LoVo (cell line): ENCODE measurements around the gene FTCD.
"Not testable (repeated sequence)": the region's sequence is repeated elsewhere in the genome, so short reads cannot be mapped to it uniquely, and the experiment has no call there.

Experiments used
- DNase-seq: peaks from one replicate; pipeline ENCODE4 v3.0.0-alpha.2; 2016; ENCODE audit warnings: low spot score

The FTCD gene

DNA sequence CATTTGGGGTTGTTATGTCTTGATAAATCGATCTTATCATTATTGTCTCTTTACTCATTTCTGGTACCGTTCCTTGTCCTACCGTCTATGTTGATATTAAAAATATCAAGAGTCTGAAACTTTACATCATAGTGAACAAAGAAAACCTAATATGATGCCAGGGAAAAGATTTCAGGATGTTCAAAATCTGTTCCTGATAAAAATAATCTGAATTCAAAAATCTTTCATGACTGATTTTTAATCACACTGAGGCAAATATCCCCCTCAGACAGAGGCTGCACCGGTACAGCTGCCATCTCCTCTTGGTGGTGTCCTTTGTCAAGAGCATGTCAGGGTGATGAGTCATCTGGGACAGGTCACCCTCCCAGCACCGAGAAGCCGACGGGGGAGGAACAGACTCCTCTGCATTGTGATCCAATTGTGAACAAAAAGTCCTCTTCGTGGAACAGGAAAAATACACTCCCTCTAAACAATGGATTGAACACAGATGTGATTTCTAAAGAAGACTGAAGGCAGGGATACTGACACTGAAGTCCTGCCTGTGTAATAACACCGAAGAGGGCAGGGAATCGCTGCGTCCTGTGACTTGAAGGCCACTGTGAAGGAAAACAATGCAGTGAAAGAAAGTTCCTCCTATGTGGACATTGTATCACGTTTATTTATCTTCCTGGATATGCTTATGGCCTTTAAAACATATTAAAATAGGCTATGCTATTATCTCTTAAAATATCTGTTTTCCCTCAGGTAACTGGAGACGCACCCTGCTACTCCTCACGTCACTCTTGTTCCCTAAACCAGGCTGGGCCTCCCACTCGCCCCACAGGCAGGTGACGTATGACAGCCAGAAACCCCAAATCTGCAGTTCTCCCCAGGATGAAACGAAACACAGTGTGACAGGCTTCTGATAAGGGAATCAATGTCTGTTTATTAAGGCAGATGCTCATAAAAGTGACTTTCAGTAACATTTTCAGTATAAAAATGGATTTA lies 33.1 kb upstream of the FTCD start:
- DNase-seq: peak; percentile 51

- no peak for DNase-seq
Measured at GRCh38 chr21:46187814-46188213, 32.4 kb upstream of the FTCD start.

- no peak for DNase-seq
Measured at GRCh38 chr21:46187261-46187660, 31.9 kb upstream of the FTCD start.

GRCh38 chr21:46185716-46186115 lies 30.3 kb upstream of the FTCD start:
- no peak for DNase-seq

GRCh38 chr21:46184625-46185555 lies 29.5 kb upstream of the FTCD start:
- no peak for DNase-seq

- DNase-seq: no peak
Measured at GRCh38 chr21:46183910-46184624, 28.7 kb upstream of the FTCD start, which contains the start of gene SPATC1L. Gene SPATC1L (minus strand): TSS chr21:46184459. CDS start chr21:46182816, 1,643 bp downstream.

DNA sequence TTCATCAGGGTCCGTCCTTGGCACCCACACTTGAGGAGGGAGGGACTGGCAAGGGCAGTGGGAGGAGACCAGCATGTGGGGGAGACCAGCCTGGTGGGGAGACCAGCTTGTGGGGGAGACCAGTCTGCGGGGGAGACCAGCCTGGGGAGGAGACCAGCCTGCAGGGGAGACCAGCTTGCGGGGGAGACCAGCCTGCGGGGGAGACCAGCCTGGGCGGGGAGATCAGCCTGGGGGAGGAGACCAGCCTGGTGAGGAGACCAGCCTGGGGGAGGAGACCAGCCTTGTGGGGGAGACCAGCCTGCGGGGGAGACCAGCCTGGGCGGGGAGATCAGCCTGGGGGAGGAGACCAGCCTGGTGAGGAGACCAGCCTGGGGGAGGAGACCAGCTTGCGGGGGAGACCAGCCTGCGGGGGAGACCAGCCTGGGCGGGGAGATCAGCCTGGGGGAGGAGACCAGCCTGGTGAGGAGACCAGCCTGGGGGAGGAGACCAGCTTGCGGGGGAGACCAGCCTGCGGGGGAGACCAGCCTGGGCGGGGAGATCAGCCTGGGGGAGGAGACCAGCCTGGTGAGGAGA lies 28.0 kb upstream of the FTCD start:
- DNase-seq: not testable (repeated sequence)

DNA sequence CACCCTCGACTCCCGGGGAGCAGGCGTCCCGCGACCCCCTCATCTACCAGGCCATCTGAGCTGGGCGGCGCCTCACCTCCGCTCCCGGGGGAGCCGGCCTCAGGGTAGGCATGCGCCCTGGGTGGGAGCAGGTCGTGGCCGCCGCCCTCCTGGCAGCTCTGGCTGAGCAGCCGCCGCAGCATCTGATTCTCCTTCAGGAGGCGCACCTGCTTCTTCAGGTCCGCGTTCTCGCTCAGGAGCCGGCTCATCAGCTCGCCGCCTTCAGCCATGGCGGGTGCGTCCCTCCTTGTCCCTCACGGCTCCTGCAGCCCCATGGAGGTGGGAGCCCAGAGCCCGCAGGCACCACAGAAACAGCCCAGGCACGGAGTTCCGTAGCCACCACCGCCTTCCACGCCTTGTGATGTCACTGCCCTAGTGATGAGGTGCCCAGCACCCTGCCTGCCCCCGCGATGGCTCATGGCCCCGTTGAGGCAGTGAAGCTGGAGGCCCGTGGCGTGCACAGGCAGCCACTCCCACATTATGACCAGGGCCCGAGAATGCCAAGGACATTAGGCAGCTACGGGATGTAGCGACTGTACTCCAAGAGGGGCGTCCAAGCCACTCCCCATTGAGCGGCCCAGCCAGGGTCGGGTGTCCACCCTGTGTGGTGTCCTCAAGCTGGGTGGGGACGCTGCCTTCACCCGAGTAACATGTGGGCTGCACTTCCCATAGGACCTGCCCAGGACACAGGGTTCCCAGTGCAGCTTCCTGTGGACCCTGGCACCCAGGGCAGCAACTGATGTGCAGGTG lies 27.4 kb upstream of the FTCD start:
- no peak for DNase-seq

GRCh38 chr21:46181953-46182547 lies 26.7 kb upstream of the FTCD start:
- no peak for DNase-seq

DNA sequence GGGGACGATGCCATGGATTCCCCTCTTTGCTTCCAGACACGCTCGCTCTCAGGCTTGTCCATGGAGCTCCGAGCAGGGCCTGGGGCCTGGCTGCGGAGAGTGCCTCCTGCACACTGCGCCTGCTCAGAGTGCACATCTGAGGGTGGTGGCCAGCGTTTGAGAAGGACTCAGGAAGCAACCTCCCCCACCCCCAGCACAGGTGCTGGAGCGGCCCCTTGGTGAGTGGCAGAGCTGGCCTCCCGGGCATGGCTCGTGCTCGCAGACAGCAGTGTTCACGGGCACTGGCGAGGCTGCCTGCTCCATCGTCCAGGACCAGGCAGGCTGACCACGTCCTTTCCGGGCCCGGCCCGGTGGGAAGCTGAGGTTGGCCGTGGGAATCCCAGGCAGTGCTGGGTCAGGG lies 26.1 kb upstream of the FTCD start:
- DNase-seq: no peak

DNA sequence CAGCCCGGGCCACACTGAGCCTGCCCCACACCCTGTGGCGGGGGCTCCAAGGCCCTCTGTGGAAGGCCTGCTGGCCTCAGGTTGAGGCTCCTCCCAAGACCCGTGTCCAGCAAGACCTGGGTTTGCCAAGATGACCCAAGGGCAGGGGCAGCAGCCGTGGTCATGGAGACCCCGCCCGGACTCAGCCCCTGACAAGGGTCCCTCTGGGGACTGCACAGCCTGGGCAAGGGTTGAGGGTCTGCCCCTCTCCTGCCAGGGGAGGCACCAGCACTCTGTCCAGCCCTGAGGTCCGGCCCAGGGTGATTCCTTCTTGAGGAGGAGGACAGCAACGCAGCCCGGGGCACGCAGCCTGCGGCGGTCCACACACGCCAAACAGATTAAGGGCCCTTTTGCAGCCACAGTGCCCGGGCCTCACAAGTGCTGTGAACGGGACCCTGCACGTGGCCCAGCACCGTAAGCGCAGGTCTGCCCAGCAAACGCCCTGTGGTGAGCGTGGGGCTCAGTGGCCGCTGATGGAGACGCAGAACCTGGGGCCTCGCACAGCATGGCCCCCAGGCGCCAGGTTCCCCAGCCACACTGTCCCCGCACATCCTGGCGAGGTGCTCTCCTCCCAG lies 25.5 kb upstream of the FTCD start:
- no peak for DNase-seq

DNA sequence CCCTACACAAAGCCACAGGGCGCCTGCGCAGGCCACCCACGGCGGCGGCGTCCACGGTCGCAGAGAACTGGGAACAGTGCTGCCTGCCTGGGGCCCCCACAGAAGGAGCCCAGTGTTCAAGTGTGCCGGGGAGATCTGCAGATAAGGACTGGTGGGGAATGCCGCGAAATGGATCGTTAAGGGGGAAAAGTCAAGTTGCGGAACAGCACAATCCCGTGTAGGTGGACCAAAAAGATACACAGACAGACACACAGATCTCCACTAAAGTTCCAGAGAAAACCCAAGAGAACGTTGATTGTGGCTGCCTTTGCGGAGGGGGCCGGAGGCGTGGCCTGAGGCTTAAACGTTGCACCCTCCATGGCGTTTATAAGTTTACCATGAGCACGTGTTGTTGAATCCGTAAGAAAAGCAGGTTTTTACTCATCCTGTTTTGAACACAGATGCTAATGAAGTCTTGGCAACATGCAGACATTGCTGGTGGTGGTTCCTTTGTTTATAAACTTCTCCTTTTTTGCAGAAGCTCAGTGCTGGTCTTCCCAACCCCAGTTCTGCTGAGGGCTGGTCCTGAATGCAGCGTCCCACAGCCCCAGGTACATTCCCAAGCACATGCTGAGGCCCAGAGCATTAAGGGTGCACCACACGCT lies 24.8 kb upstream of the FTCD start:
- no peak for DNase-seq

- no peak for DNase-seq
Measured at GRCh38 chr21:46179708-46180078, 24.3 kb upstream of the FTCD start.

DNA sequence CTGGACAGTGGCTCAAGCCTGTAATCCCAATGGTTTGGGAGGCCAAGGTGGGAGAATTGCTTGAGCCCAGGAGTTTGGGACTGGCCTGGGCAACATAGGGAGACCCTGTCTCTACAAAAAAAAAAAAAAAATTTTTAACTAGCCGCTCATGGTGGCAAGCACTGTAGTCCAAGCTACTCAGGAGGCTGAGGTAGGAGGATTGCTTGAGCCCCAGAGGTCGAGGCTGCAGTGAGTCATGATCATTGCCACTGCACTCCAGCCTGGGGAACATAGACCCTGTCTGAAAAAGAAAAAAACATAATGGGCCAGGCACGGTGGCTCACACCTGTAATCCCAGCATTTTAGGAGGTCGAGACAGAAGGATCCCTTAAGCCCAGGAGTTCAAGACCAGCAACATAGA lies 23.6 kb upstream of the FTCD start:
- DNase-seq: no peak

DNA sequence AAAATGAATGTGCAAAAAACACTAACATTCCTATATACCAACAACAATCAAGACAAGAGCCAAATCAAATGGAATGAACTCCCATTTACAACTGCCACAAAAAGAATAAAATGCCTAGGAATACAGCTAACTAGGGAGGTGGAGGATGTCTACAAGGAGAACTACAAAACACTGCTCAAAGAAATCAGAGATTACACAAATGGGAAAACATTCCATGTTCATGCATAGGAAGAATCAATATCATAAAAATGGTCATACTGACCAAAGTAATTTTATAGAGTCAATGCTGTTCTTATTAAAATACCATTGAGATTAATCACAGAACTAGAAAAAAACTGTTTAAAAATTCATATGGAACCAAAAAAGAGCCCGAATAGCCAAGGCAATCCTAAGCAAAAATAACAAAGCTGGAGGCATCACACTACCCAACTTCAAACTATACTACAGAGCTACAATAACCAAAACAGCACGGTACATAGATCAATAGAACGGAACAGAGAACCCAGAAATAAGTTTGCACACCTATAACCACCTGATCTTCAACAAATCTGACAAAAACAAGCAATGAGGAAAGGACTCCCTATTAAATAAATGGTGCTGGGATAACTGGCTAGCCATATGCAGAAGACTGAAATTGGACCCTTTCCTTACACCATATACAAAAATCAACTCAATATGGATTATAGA lies 21.2 kb upstream of the FTCD start:
- DNase-seq: not testable (repeated sequence)

GRCh38 chr21:46173573-46173972 lies 18.2 kb upstream of the FTCD start:
- no peak for DNase-seq

DNA sequence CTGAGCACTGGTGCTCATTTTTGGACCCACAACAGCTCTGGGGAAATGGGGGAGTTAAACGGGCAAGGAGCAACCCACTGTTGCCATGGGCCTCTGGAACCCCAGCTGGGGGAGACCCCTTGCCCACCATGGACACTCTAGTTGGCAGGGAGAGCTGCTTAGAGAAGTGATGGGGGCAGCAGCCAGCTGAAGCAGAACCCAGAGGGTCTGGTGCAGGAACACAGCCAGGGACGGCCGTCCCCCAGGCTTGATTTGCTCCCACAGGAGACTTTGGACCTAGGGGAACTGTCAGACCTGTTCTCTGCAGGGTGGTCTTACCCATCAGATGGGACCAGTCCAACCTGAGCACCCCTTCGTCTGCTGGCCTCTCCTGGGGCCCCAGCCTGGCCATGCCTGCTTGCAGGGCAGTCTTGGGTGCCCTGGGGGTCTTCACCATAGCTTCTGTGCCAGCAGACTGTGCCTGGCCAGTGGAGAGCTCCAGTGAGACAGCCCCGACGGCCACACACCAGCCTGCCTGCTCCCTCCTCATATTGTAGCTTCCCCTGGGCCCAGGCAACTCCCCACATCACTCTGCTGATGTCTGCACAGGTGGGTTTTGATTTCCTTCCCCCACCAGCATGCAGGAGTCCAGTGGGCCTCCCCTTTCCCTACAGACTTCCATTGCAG lies 17.6 kb upstream of the FTCD start:
- DNase-seq: no peak
